ENCODE results near the gene MAP3K20. TPM values are rescaled to one million over a fixed set of nuclear protein-coding genes. Genes with fewer than 3 reads are reported as not detected.

Gene MAP3K20
- total RNA-seq, 1 donor from 2014 or later, result 23.5 TPM

GRCh38 chr2:173231042-173231441, 155.4 kb downstream of the MAP3K20 start:
- H3K4me3 Mint-ChIP-seq, result no peak overlapping the region
- TF ChIP-seq, protein P1, sequence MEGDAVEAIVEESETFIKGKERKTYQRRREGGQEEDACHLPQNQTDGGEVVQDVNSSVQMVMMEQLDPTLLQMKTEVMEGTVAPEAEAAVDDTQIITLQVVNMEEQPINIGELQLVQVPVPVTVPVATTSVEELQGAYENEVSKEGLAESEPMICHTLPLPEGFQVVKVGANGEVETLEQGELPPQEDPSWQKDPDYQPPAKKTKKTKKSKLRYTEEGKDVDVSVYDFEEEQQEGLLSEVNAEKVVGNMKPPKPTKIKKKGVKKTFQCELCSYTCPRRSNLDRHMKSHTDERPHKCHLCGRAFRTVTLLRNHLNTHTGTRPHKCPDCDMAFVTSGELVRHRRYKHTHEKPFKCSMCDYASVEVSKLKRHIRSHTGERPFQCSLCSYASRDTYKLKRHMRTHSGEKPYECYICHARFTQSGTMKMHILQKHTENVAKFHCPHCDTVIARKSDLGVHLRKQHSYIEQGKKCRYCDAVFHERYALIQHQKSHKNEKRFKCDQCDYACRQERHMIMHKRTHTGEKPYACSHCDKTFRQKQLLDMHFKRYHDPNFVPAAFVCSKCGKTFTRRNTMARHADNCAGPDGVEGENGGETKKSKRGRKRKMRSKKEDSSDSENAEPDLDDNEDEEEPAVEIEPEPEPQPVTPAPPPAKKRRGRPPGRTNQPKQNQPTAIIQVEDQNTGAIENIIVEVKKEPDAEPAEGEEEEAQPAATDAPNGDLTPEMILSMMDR (conservative IDR thresholded peaks at IDR 0.05), result no peak
- H3K4me1 Mint-ChIP-seq (ENCODE audit: unreplicated experiment), result peaks cover 15% of the 10 kb centered on the region
- DNase-seq (ENCODE audit: extremely low spot score, unreplicated experiment), result no peak
- no peak overlapping the region for H3K27ac Mint-ChIP-seq
- H3K9me3 Mint-ChIP-seq, result no peaks in the 10 kb centered on the region
- no peaks in the 10 kb centered on the region for H3K27me3 Mint-ChIP-seq
- H3K36me3 Mint-ChIP-seq, result peaks cover 22% of the 10 kb centered on the region

DNA sequence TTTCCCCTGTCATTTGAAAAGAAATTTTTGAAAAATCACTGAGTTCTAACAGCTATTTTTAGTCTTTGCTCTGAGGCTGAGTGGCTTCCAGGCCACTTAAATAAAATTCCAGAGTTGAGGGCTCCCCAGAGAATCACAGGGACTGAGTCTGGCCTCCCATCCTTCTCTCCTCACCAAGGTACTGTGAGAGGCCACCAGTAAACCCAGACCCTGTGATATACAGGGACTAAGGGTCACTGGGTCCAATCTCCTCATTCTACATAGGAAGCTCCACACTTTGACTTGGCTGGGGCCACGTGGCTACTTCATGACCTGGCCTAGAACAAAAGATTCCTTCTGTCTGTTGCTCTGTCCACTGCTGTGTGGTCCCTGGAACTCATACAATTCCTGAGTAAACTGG, 155.8 kb downstream of the MAP3K20 start:
- H3K27ac Mint-ChIP-seq, result no peak overlapping the region
- H3K9me3 Mint-ChIP-seq, result no peaks in the 10 kb centered on the region
- H3K4me1 Mint-ChIP-seq (ENCODE audit: unreplicated experiment), result peaks cover 15% of the 10 kb centered on the region
- TF ChIP-seq, protein P1 (conservative IDR thresholded peaks at IDR 0.05), result no peak
- H3K36me3 Mint-ChIP-seq, result peaks cover 22% of the 10 kb centered on the region
- H3K4me3 Mint-ChIP-seq, result no peak overlapping the region
- H3K27me3 Mint-ChIP-seq, result no peaks in the 10 kb centered on the region
- no peak for DNase-seq (ENCODE audit: extremely low spot score, unreplicated experiment)

DNA sequence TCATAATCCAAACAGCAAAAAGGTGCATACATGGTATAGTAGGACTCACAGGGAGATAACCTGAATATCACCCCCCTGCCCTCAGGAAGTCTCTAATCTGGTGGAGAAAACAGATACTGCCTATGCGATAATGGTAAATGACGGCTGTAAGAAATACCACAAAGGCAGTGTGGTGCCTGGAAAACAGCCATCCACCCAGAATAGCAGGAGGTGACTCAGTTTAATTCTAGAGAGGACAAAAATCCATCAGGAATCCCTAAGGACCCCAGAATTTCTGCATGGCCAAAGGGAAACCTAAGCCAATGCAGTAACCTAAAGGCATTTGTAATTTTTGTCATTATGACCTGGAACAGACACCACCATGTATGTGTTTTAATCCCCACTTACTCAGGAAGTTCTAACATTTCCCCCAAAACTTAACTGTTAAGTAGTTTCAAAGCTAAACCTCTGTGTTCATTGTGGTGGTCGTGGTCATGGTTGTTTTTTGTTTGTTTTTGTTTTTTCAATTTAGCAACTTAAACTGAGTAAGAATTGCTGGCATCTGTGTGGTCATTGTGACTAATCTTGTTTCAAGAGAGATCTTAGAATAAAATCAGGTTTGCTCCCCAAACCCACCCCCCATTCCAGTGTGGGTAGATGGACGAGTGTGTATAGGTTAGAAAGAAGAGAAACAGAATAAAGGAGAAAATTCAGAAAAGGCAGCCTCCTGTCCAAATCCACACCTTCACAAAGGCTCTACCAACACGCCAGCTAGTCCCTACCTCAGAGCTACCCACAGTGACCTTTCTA, 157.5 kb downstream of the MAP3K20 start:
- Mint-ChIP-seq H3K27me3 (no peaks in the 10 kb centered on the region), H3K27ac (no peak overlapping the region), H3K4me3 (no peak overlapping the region), H3K36me3 (peaks cover 26% of the 10 kb centered on the region), H3K4me1 (ENCODE audit: unreplicated experiment) (peaks cover 6% of the 10 kb centered on the region), H3K9me3 (no peaks in the 10 kb centered on the region)
- TF ChIP-seq, protein P1 (conservative IDR thresholded peaks at IDR 0.05), result no peak
- no peak for DNase-seq (ENCODE audit: extremely low spot score, unreplicated experiment)

- no peak overlapping the region for H3K4me3 Mint-ChIP-seq
- no peaks in the 10 kb centered on the region for H3K4me1 Mint-ChIP-seq (ENCODE audit: unreplicated experiment)
- H3K27ac Mint-ChIP-seq, result no peak overlapping the region
- H3K27me3 Mint-ChIP-seq, result no peaks in the 10 kb centered on the region
- H3K36me3 Mint-ChIP-seq, result peaks cover 27% of the 10 kb centered on the region
- TF ChIP-seq, protein P1 (conservative IDR thresholded peaks at IDR 0.05), result no peak
- H3K9me3 Mint-ChIP-seq, result no peaks in the 10 kb centered on the region
- DNase-seq (ENCODE audit: extremely low spot score, unreplicated experiment), result no peak
Observed at GRCh38 chr2:173235947-173236803, 160.5 kb downstream of the MAP3K20 start.

DNA sequence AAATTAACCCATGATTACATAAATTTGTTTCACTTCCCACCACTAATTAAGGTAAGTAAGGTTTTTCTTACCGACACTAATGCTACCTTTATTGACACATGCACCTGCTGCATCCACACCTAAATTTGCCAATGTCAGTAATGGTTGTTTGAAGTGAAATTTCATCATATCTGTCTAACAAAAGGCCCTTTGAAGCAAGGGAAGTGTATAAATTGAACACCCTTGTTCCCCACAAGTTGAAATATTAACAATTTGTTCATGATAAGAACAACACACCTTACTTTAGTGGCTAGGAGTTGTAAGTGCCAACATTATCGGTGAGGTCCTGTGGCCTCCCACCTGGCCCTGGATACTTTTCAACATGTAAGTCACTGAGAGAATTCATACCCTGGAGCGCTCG, 162.7 kb downstream of the MAP3K20 start:
- no peaks in the 10 kb centered on the region for H3K4me1 Mint-ChIP-seq (ENCODE audit: unreplicated experiment)
- no peak overlapping the region for H3K27ac Mint-ChIP-seq
- H3K4me3 Mint-ChIP-seq, result no peak overlapping the region
- H3K36me3 Mint-ChIP-seq, result peaks cover 23% of the 10 kb centered on the region
- no peaks in the 10 kb centered on the region for H3K9me3 Mint-ChIP-seq
- TF ChIP-seq, protein P1 (conservative IDR thresholded peaks at IDR 0.05), result no peak
- no peaks in the 10 kb centered on the region for H3K27me3 Mint-ChIP-seq
- DNase-seq (ENCODE audit: extremely low spot score, unreplicated experiment), result no peak

All from type B pancreatic cell (in vitro differentiated cells).